CD4-positive, alpha-beta T cell treated with Interferon alpha-2 for 1 hour (primary cell): ENCODE results near the gene MED27.

Source experiments
- DNase-seq, 2 donors: peaks; one replicate each; pipeline ENCODE4 v3.0.0-alpha.2; 2020 to 2022

Gene MED27

GRCh38 chr9:132040808-132041207 lies 38.9 kb downstream of the MED27 start:
- no peak for DNase-seq

DNA sequence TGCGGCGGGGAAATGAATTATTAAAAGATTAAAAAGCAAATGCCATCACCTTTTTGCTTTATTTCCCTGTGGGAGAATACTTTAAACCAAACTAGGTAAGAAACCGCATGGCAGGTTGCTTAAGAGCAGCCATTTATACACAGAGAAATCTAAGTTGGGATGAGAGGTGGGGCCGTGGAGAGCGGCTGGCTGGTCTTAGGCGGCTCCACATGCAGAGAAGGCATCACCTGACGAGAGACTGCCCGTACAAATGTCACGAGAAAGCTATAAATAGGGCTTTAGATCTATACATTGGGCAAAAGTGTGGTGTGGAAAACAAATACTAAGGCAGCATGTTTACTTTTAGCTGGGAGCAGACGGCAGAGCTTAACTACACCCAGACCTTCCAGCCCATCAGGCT lies 39.4 kb downstream of the MED27 start:
- DNase-seq = no peak

DNA sequence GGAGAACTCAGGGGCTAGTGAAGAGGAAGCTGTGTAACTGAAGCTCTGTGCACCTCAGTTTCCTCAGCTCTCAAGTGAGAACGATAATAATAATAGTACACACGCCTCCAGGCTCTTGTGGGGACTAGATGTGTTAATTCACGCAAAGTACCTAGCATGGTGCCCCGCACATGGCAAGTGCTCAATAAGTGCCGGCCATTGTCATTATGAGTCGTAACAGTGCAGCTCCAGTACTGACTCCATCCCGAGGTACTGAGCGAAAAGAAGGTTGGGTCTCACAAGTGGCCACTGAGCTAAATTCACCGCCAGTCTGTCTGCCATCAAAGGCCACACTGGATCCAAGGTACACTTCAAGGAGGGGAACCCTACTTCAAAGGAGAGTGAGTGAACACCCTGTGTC lies 40.4 kb downstream of the MED27 start:
- DNase-seq = no peak

GRCh38 chr9:132037458-132037857 lies 42.2 kb downstream of the MED27 start:
- DNase-seq = no peak

- DNase-seq = no peak
These were observed 43.1 kb downstream of the MED27 start for GRCh38 chr9:132036521-132036920.

DNA sequence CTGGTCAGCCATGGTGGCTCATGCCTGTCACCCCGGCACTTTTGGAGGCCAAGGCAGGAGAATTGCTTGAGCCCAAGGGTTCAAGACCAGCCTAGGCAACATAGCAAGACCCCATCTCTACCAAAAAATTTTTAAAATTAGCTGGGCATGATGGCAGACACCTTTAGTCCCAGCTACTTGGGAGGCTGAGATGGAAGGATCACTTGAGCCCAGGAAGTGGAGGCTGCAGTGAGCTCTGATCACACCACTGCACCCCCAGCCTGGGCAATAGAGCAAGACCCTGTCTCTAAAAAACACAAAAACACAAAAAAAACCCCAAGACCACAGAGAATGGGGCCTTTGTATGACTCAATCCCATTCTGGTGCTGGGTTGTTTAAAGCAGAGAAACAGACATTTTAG lies 44.0 kb downstream of the MED27 start:
- DNase-seq = no peak

DNA sequence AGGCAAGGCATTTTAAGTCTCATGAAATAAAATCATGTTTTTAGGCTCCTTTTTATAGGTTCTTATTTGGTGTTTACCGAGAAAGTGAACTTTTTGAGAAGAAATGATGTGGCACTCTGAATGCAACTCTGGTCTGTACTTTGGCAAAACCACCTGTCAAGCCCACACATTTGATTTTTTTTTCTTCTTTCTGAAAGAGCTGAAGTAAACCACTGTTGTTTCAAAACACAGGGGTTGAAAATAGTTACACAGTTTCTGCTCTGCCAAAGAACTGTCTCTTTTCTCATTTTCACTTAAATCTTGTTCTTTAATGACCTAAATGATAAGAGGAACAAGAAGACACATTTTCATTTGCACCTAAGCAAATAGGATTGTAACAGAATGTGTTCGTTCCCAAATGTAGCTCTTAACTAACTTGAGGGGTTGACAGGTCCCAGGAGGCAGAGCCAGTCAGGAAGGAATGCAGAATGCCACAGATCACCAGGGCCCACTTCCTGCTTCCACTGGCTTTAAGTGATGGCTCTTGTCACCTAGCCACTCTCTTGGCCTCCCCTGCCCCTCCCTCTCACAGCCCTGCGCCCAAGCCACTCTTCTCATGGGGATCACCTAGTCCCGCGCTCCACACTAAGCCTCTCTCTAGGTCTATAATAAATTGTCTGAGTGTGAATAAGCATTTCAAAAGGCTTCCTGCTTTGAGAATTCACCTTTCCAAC lies 47.3 kb downstream of the MED27 start:
- no peak for DNase-seq

DNA sequence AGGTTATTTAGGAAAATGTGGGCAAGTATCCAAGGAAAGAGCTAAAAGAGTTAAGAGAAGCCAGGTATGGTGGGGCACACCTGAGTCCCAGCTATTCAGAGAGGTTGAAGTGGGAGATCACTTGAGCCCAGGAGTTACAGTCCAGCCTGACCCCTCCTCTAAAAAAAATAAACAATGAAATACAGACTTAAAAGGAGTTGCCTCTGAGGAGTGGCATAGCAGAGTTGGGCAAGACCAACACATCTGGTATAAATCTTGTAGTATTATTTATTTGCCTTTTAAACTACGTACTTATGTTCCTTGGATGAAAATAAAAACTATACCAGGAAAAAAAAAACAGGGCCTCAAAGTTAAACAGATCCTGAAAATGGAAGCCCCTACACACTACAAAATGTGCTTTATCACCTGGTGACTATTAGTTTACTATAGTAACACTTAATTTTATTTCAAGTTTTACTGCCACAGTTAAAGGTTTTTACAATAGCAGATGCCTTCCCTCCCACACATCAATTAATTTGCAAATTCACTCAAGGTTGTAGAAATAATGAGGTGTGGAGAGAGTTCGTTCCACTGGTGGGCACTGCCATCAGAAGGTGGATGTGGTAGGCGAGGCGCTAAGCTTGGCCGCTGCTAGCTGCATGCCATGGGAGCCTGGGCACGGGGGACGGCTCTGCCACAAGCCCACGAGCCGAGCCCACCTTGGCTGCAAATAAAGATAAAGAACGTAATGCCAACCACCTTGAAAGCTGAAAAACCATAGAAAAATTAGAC lies 48.0 kb downstream of the MED27 start:
- no peak for DNase-seq

GRCh38 chr9:132030626-132031325 lies 48.9 kb downstream of the MED27 start:
- DNase-seq = no peak

DNA sequence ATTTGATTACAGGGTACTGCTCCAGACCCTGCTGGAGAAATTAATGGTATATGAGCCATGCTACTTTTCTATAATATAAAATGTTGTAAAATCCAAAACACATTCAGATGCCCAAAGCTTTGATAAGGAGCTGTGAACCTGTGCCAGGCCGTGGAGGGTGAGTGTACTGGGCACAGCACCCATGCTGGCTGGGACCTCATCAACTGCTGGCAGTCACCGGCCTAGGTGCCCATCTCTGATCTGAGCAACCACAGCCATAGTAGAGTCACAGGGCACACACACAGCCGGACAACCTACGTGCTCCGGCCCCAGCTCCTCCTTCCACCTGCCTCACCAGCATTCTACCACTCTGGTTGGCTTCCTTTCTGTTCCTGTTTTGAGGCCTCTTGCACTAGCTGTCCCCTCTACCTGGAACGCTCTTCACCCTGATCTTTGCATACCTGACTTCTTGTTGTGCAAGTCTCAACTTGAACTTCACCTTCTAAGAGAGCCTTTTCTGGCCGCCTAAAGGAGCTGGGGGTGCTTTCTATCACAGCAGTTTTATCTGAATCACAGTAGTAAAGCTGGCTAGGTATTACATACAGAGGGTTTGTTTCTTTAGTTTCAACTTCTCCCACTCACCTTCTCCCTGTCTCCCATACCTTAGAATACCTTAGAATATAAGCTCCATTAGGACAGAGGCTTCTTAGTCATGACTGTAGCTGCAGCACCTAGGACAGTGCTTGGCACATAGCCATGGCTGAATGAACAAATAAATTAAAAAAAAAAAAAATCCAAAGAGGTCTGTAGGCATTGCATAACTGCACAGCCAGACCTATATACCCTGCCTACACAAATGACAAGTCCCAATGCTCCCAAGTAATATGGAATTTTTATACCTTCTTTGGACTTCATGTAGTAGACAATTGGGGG lies 51.7 kb downstream of the MED27 start:
- no peak for DNase-seq

DNA sequence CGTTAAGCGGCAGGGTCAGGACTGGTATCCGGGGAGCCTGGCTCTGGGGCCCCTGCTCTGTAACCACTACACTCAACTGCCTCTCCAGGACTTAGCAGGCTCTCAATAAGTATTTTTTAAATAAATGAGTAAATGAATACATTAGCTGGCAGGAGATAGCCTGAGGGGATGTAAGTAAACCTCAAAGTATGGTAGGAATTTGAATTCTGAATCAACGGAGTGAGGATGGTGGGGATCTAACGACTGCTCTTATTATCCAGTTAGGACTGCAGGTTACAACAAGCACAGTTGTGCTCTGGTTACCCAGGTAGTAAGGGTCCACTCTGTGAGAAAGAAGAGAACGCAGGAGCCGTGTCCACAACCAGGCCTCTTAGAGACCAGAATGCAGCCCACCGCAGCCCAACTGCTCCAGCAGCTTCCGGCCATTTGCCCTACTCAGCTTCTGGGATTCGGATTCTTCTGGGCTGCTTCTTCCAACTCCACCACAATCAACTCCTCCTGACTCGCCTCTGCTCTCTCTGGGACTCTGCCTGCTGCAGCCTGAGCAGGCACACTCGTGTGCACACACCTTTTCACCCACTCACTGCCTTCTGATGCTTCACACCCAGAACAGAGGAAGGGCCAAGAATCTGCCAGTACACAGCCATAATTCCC lies 52.6 kb downstream of the MED27 start:
- DNase-seq = no peak

- no peak for DNase-seq
These were observed 53.9 kb downstream of the MED27 start for GRCh38 chr9:132025766-132026165.

- no peak for DNase-seq
These were observed 55.1 kb downstream of the MED27 start for GRCh38 chr9:132024589-132024988.

- DNase-seq = no peak
These were observed 56.1 kb downstream of the MED27 start for GRCh38 chr9:132023419-132024180.

DNA sequence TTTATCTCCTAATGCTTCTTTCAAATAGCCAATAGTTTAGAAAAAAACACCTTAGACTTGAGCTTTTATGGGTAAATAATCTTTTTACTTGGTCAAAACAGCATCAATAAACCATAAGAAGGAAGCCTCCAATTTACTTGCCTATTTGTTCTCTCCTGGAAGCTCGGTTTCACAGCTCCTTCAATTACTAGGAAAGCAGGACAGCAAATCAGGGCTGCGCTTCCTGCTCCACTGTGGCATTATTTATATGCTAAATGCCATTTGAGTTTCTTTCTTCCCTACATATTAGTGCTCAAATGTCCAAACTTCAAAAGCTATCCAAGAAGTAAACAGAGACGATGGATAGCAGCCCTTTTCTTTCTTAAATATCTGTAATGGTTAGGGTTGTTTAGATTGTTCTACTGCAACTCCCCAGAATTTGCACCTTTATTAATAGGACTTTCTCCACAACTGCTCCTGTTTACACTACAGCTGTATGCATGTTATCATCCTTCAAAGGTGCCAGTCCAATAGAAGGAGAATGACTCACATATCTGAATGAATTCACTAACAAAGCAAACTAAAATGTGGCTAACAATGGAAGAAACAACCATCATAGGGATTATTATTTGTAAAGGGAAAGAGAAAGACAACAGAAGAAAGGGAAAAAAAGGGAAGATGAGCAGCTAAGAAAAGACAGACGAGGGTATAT lies 58.7 kb downstream of the MED27 start:
- no peak for DNase-seq

DNA sequence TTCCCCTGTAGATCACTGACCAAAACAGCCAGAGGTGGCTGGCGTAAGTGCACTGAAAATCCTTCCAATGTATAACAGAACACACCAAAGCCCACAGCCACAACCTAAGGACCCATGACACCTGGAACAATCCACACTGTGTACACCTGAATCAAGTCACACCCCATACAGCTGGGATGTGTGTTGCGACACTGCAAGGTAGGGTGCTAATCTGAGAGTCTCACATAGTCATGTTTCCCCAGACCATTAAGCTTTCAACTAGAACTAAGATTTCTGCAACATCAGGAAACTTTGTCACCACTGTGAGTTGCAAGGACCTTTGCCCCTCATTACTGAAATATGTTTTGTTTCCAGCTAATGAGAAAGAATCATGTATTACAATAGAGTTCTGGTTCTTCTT lies 59.4 kb downstream of the MED27 start:
- no peak for DNase-seq

GRCh38 chr9:132019702-132020101 lies 60.0 kb downstream of the MED27 start:
- no peak for DNase-seq

GRCh38 chr9:132018957-132019405 lies 60.7 kb downstream of the MED27 start:
- DNase-seq = no peak

GRCh38 chr9:132016456-132016855 lies 63.2 kb downstream of the MED27 start:
- DNase-seq = no peak

DNA sequence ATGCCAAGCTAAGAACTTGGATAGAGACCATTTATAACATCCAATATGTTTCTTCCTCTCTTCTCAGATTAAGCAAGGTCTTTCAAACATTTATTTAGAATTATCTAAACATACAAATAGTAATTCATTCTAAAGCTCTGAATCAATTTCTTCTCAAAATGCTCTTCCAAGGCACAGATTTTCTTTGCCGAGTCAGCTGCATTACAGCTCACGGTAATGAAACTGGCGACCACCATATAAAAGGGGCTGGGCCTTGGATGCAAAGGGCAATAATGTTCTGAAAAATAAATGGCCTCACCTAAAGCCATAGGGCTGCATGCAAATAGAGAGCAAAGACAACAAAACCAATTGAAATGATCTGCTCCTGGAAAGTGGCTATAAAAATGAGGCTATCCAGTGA lies 63.8 kb downstream of the MED27 start:
- DNase-seq = no peak
